VCaP (cell line): ENCODE results near the gene KTI12.
"Not testable (repeated sequence)": the region's sequence is repeated elsewhere in the genome, so short reads cannot be mapped to it uniquely, and the experiment has no call there.

ENCODE experiments used
- H3K27ac ChIP-seq: fragments of 450-650 bp; 2 replicates; pipeline ENCODE4 v1.5.1; 2017
- CTCF ChIP-seq: fragments of 450-650 bp; conservative IDR thresholded peaks from 2 replicates; pipeline ENCODE4 v1.5.1; 2017; ENCODE audit warnings: mild to moderate bottlenecking, moderate library complexity

Gene KTI12

GRCh38 chr1:52033190-52034049 lies at the start of gene KTI12:
KTI12 (minus strand) TSS chr1:52033810; CDS start chr1:52033761, 49 bp downstream.
- H3K27ac ChIP-seq = peak within 1 kb of the TSS; percentile 91
- no peak for TF ChIP-seq CTCF

DNA sequence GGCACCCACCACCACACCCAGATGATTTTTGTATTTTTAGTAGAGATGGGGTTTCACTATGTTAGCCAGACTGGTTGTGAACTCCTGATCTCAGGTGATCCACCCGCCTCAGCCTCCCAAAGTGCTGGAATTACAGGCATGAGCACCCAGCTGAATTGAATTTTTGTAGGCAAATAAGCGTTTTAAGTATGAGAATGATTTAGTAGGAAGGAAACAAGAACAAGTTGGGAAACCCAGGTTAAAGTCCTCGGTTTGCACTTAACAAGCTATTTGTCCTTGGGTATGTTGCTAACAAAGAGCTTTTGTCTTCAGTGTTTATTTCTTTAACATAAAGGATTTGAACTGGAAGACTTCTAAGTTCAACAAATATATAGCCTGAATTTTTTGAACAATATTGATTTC lies 46.4 kb upstream of the KTI12 start:
- TF ChIP-seq CTCF = no peak
- no peak overlapping the region for H3K27ac ChIP-seq

DNA sequence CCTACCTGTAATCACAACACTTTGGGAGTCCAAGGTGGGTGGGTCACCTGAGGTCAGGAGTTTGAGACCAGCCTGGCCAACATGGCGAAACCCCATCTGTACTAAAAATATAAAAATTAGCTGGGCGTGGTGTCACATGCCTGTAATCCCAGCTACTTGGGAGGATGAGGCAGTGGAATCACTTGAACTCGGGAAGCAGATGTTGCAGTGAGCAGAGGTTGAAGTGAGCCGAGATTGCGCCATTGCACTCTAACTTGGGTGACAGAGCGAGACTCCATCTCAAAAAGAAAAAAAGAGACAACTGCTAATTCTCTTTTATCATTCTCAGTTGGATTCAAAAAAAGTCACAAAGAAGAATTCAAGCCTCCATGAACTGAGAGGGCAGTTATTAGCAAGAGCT lies 43.7 kb upstream of the KTI12 start:
- H3K27ac ChIP-seq = not testable (repeated sequence)

GRCh38 chr1:52072291-52072690 lies 38.7 kb upstream of the KTI12 start:
- no peak for TF ChIP-seq CTCF
- H3K27ac ChIP-seq = peak overlapping the region; percentile 61

- peak overlapping the region; percentile 61 for H3K27ac ChIP-seq
- no peak for TF ChIP-seq CTCF
Observed at GRCh38 chr1:52070704-52071103, 37.1 kb upstream of the KTI12 start.

GRCh38 chr1:52063192-52063591 lies 29.6 kb upstream of the KTI12 start:
- no peak for TF ChIP-seq CTCF
- no peak overlapping the region for H3K27ac ChIP-seq

GRCh38 chr1:52060822-52061221 lies 27.2 kb upstream of the KTI12 start:
- no peak for TF ChIP-seq CTCF

GRCh38 chr1:52059888-52060287 lies 26.3 kb upstream of the KTI12 start:
- H3K27ac ChIP-seq = no peak overlapping the region
- TF ChIP-seq CTCF = no peak

More at GRCh38 chr1:52060822-52061221, 27.2 kb upstream of the KTI12 start:
- no peak overlapping the region for H3K27ac ChIP-seq
